ENCODE measurements around the gene TARS3.

TARS3 gene

GRCh38 chr15:101646672-101647071 lies 77.6 kb downstream of the TARS3 start:
- no peak overlapping the region for H3K4me3 ChIP-seq (ENCODE audit: low read depth, low read length)
- TF ChIP-seq, protein P1, sequence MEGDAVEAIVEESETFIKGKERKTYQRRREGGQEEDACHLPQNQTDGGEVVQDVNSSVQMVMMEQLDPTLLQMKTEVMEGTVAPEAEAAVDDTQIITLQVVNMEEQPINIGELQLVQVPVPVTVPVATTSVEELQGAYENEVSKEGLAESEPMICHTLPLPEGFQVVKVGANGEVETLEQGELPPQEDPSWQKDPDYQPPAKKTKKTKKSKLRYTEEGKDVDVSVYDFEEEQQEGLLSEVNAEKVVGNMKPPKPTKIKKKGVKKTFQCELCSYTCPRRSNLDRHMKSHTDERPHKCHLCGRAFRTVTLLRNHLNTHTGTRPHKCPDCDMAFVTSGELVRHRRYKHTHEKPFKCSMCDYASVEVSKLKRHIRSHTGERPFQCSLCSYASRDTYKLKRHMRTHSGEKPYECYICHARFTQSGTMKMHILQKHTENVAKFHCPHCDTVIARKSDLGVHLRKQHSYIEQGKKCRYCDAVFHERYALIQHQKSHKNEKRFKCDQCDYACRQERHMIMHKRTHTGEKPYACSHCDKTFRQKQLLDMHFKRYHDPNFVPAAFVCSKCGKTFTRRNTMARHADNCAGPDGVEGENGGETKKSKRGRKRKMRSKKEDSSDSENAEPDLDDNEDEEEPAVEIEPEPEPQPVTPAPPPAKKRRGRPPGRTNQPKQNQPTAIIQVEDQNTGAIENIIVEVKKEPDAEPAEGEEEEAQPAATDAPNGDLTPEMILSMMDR (IDR thresholded peaks at IDR 0.05; ENCODE audit: low read depth, low read length): no peak

DNA sequence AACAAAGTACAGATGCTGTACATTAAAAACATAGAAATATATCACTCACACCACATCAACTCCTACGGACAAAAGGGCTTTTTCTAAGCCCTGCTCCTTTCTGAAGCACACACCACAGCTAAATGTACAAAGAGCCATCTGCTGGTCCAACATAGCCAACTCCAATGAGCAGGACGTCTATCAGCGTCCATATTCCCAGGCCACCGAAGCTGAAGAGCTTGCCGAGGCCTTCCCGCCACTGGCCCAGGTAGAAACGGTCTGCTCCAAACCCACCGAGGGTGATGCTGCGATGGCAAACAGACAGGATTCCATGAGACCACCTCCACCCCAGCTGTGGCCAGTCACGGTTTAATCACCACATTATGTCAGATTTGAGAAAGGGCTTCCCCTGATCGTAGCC lies 81.9 kb downstream of the TARS3 start:
- TF ChIP-seq, protein P1 (IDR thresholded peaks at IDR 0.05; ENCODE audit: low read depth, low read length): no peak
- H3K4me3 ChIP-seq (ENCODE audit: low read depth, low read length): no peak overlapping the region

DNA sequence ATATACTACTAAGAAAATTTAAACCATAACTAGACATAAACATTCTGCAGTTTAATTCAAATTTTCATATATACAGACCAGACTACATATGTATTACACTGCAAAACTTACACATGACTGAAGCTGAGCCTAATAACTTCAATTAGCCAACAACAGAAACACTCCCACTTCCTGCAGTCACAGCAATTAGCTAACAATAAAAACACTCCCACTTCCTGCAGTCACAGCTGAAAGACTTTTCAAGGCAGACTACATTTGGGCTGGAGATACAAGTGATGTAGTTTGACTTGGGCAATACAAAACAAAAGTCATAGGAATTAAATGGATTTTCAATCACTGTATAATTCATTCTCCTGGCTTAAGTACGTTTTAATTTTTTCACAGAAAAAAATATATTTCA lies 82.4 kb downstream of the TARS3 start:
- H3K4me3 ChIP-seq (ENCODE audit: low read depth, low read length): no peak overlapping the region
- TF ChIP-seq, protein P1 (IDR thresholded peaks at IDR 0.05; ENCODE audit: low read depth, low read length): no peak

DNA sequence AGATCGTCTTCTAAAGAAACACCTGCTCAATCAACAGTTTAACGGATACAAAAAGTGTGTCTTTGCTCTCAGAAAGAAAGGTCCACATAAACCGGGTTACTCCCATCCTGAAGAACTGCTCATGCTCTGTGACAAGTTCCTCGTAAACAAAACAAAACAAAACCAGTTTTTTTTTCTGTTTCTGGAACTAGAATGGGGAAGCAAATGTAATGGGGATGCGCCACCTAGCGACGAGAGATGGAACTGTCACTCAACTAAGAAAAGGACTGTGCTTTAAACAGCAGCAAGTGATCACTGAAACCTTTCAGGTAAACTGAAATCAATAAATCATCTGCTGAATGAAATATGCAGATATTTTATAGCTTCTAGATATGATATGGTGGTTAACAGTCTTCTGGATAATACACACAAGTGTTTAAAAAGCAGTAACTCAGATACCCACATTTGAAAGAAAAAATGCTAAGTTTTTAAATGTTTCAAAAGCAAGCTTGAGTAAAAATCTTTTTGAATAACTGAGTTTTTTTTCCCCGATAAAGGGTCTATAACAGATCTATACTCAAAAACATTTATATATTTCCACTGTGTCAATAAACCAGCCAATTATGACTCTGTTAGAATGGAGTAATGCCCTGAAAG lies 83.0 kb downstream of the TARS3 start:
- H3K4me3 ChIP-seq (ENCODE audit: low read depth, low read length): no peak overlapping the region
- TF ChIP-seq, protein P1 (IDR thresholded peaks at IDR 0.05; ENCODE audit: low read depth, low read length): peak; percentile 81

GRCh38 chr15:101639667-101640066 lies 84.6 kb downstream of the TARS3 start:
- no peak overlapping the region for H3K4me3 ChIP-seq (ENCODE audit: low read depth, low read length)
- TF ChIP-seq, protein P1 (IDR thresholded peaks at IDR 0.05; ENCODE audit: low read depth, low read length): no peak

GRCh38 chr15:101637919-101638318 lies 86.4 kb downstream of the TARS3 start:
- TF ChIP-seq, protein P1 (IDR thresholded peaks at IDR 0.05; ENCODE audit: low read depth, low read length): no peak
- H3K4me3 ChIP-seq (ENCODE audit: low read depth, low read length): no peak overlapping the region

DNA sequence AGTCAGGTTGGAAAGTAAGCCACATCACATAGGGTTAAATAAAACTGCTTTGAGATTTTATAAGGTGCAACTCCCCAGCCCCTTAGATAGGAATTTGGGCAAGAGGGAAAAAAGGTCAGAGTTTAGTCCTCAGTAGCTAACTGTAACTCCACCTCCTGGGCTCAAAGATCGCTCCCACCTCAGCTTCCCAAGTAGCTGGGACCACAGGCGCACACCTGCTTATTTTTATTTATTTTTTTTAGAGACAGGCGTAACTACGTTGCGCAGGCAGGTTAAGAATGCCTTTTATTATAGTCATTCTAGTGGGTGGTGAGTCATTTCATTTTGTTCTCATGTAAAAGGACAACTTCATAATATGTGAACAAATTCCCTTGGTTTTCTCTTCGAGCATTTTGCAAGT lies 86.8 kb downstream of the TARS3 start:
- TF ChIP-seq, protein P1 (IDR thresholded peaks at IDR 0.05; ENCODE audit: low read depth, low read length): no peak
- no peak overlapping the region for H3K4me3 ChIP-seq (ENCODE audit: low read depth, low read length)

Data from WI38 (cell line).